Stimulated activated CD8-positive, alpha-beta memory T cell treated with anti-CD3 and anti-CD28 coated beads, Interleukin-2, amount 100 ng/mL, for 1 hour (primary cell): ENCODE measurements around the gene TTC3.

ENCODE experiments used
- DNase-seq, 2 donors: peaks; one replicate each; pipeline ENCODE4 v3.0.0-alpha.2; 2020; ENCODE audit warnings: low read depth in 2 of 2

Gene TTC3

DNA sequence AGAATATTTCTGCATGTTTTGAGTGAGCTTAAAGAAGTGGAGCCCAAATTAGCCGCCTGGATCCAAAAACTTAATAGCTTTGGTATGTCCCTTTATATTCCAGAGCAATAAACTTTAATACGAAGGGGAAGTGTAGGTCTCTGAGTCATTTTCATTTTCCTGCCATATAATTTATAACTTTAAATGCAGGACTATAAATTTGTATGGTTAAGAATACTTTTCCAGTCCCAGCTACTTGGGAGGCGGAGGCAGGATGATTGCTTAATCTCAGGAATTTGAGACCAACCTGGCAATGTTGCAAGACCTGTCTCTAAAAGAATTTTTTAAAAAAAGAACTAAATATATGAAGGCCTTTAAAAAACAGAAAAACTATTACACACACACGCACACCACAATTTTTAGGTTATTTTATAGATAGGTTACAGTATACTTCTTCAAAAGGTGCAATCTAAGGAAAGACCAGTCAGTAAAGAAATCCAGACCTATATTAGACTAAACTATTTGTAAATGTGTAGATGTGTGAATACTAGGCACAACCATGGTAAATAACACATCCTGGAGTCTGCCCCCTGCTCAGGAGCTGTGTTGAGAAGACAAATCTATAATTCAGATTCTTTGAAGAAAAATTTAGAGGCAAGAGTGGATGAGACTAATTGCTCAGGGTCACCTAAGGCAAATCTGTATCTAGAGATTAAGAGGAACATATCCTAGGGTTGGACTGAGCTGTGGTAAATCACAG is 80.3 kb downstream of the TTC3 start:
- no peak for DNase-seq

GRCh38 chr21:37153935-37154350 is 80.9 kb downstream of the TTC3 start:
- no peak for DNase-seq

- DNase-seq: no peak
Measured at GRCh38 chr21:37155186-37155585, 82.1 kb downstream of the TTC3 start.

- no peak for DNase-seq
Measured at GRCh38 chr21:37157938-37158337, 84.9 kb downstream of the TTC3 start.

GRCh38 chr21:37159053-37159776 is 86.2 kb downstream of the TTC3 start:
- DNase-seq: no peak

DNA sequence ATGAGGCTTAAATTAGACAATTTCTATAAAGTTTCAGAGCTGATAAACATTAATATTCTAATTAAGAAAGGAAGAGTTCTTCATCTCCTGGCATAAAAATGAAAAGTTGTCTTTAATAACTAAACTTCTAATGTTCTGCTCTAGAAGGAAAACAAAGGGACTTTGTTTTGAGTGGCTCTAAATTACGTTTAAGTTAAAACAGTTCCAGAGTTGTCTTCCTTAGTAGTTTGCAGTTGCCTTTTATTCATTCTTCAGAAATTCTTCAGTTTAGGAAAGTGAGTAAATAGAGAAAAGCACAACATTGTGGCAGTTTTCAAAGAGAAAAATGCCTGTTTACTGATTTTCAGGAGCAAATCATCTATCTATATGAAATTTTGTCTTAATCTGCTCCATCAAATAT is 86.9 kb downstream of the TTC3 start:
- DNase-seq: no peak

GRCh38 chr21:37164742-37165141 is 91.7 kb downstream of the TTC3 start:
- DNase-seq: no peak

DNA sequence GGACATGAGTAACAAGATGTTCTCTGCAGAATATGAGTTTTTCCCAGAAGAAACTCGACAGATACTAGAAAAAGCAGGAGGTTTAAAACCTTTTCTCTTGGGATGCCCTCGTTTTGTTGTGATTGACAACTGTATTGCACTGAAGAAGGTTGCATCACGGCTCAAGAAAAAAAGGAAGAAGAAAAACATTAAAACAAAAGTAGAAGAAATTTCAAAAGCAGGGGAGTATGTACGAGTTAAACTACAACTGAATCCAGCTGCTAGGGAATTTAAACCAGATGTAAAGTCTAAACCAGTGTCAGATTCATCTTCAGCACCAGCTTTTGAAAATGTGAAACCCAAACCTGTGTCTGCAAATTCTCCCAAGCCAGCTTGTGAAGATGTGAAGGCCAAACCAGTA is 92.5 kb downstream of the TTC3 start:
- no peak for DNase-seq

- DNase-seq: no peak
Measured at GRCh38 chr21:37166733-37167132, 93.7 kb downstream of the TTC3 start.

GRCh38 chr21:37168666-37169065 is 95.6 kb downstream of the TTC3 start:
- no peak for DNase-seq

- no peak for DNase-seq
Measured at GRCh38 chr21:37172646-37173045, 99.6 kb downstream of the TTC3 start.

- no peak for DNase-seq
Measured at GRCh38 chr21:37176716-37177115, 103.7 kb downstream of the TTC3 start.

- DNase-seq: no peak
Measured at GRCh38 chr21:37181059-37181458, 108.0 kb downstream of the TTC3 start.

DNA sequence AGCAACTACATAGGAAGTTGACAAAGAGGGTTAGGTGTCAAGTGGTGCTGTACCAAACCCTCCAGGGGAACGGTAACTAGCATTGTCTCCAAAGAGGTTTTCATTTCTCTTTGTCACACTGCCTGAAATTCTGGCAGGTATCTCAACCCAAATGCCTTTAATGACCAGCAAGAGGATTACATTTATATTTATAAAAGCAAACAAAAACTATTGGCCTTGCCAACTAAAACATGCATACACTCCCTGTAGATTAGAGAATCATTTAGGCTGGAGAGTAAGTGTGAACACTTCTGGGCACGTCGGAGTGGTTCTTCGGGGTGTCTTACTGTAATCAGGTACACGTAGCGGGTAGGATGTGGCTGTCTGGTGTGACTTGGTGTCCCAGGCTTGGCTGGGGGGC is 109.2 kb downstream of the TTC3 start:
- no peak for DNase-seq

DNA sequence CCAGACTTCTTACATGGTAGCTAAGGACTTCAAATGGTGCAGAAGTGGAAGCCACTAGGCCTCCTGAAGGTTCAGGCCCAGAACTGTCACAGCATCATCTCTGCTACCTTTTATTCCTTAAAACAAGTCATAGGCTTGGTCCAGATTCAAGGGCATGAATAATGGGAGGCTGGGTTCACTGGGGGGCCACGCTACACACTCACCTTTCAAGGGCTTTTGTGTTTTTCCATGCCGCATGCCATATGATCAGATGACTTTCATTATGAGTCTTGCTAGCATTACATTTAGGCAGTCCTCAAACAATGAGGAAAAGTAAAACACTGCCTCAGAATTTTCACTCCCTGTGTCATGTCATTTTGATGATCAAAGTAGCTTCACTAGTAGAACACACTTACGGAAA is 110.7 kb downstream of the TTC3 start:
- DNase-seq: no peak

DNA sequence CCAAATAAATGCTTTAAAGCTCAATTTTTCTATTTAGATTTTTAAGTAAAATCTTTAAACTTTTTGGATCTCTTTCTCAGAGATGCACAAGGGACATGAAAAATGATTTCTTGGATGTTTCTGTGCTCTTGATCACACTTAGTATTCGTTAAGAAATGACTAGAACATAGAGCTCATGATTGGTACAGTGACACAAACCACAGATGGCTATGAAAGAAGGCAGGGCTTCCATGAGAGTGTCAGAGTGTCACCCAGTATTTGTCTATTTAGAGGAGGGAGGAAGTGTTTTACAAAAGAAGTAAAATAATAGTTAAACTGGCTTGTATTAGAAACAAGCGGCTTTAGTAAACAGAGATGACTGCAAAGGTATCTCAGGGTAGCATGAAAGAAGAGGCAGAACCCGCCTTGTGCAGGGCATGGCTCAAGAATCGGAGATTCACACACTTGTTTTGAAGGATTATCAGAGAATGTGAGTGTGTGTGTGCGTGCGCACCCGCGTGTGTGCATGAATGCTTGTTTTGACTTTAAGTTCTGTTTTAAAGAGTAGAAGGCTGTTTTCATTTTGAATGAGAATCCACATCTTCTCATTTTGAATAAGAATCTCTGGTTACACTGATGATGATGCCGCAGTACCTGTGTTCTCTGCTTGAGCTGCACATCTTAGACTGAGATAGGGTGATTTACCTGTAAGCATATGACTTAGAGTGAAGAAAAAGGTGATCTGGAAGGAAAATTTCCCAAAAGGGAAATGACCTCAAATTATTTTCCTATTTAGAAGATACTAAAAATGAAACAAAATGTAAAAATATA is 111.9 kb downstream of the TTC3 start:
- no peak for DNase-seq

DNA sequence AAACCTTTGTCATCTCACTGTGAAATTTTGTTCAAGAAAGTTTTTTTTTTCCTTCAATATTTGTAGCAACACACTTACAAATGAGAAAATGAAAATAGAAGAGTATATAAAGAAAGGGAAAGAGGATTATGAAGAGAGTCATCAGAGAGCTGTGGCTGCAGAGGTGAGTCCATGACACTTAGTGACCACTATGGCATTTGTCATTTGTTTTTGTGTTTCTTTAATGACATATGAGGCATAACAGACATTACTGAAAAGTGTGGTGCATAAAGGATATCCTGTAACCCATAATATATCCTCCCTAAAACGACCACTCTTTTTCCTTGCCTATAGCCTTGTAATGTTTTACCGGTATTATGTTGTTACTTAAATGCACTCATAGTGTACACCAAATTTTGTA is 113.9 kb downstream of the TTC3 start:
- DNase-seq: no peak

GRCh38 chr21:37188825-37189224 is 115.8 kb downstream of the TTC3 start:
- no peak for DNase-seq

DNA sequence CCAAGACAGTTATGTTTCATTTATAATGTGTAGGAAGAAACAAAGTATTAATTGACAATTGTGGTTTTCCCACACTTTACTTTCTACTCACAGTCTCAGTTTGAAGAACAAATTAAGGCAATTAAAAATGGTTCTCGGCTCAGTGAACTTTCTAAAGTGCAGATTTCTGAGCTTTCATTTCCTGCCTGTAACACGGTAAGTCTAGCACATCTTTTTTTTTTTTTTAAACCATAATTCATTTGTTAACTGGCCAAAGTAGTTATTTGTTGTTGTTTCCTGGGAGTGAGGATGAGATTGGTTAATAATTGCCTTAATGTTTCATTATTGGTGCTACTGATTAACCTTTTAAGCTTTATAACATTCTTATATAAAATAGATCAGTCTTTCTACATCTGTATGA is 119.0 kb downstream of the TTC3 start:
- no peak for DNase-seq

DNA sequence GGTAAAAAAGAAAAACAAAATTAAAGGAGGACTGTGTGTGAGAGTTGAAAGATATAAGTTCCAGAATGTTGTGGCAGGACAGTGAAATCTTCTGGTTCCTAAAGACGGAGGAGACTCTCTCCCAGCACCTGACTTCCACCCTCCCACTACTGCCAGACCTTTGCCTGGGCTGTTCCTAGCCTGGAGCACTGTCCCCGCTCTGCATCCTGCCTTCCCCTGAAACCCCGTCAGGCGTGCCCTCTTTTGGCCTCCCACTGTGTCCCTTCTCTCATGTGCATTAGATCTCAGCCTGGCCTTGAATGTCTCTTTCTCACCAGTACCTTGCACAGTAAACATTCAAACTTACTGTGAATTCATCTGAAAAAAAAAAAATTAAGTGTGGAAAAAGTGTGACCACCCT is 120.0 kb downstream of the TTC3 start:
- DNase-seq: no peak

- DNase-seq: no peak
Measured at GRCh38 chr21:37193676-37194075, 120.6 kb downstream of the TTC3 start.

GRCh38 chr21:37195059-37195458 is 122.0 kb downstream of the TTC3 start:
- DNase-seq: no peak

DNA sequence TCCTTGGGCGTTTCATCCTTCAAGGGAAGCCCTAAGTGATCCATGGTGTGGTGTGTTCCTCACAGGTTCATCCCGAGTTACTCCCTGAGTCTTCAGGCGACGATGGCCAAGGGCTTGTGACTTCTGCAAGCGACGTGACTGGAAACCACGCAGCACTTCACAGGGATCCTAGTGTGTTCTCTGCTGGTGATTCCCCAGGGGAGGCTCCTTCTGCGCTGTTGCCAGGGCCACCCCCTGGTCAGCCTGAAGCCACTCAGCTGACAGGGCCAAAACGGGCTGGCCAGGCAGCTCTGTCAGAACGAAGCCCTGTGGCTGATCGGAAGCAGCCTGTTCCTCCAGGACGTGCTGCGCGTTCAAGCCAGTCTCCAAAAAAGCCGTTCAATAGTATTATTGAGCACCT is 122.6 kb downstream of the TTC3 start:
- no peak for DNase-seq
